HG02642 (cell line): ENCODE results near the gene IQGAP1.
"Not testable (repeated sequence)": the region's sequence is repeated elsewhere in the genome, so short reads cannot be mapped to it uniquely, and the experiment has no call there.

Experiments
- ATAC-seq: cut with Tn5 transposase; IDR thresholded peaks from one replicate; pipeline ENCODE4 v1.9.1; 2021; ENCODE audit warnings: mild to moderate bottlenecking; ENCODE audit not compliant: unreplicated experiment, poor library complexity

The IQGAP1 gene, protein sequence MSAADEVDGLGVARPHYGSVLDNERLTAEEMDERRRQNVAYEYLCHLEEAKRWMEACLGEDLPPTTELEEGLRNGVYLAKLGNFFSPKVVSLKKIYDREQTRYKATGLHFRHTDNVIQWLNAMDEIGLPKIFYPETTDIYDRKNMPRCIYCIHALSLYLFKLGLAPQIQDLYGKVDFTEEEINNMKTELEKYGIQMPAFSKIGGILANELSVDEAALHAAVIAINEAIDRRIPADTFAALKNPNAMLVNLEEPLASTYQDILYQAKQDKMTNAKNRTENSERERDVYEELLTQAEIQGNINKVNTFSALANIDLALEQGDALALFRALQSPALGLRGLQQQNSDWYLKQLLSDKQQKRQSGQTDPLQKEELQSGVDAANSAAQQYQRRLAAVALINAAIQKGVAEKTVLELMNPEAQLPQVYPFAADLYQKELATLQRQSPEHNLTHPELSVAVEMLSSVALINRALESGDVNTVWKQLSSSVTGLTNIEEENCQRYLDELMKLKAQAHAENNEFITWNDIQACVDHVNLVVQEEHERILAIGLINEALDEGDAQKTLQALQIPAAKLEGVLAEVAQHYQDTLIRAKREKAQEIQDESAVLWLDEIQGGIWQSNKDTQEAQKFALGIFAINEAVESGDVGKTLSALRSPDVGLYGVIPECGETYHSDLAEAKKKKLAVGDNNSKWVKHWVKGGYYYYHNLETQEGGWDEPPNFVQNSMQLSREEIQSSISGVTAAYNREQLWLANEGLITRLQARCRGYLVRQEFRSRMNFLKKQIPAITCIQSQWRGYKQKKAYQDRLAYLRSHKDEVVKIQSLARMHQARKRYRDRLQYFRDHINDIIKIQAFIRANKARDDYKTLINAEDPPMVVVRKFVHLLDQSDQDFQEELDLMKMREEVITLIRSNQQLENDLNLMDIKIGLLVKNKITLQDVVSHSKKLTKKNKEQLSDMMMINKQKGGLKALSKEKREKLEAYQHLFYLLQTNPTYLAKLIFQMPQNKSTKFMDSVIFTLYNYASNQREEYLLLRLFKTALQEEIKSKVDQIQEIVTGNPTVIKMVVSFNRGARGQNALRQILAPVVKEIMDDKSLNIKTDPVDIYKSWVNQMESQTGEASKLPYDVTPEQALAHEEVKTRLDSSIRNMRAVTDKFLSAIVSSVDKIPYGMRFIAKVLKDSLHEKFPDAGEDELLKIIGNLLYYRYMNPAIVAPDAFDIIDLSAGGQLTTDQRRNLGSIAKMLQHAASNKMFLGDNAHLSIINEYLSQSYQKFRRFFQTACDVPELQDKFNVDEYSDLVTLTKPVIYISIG (N-terminal part only)

DNA sequence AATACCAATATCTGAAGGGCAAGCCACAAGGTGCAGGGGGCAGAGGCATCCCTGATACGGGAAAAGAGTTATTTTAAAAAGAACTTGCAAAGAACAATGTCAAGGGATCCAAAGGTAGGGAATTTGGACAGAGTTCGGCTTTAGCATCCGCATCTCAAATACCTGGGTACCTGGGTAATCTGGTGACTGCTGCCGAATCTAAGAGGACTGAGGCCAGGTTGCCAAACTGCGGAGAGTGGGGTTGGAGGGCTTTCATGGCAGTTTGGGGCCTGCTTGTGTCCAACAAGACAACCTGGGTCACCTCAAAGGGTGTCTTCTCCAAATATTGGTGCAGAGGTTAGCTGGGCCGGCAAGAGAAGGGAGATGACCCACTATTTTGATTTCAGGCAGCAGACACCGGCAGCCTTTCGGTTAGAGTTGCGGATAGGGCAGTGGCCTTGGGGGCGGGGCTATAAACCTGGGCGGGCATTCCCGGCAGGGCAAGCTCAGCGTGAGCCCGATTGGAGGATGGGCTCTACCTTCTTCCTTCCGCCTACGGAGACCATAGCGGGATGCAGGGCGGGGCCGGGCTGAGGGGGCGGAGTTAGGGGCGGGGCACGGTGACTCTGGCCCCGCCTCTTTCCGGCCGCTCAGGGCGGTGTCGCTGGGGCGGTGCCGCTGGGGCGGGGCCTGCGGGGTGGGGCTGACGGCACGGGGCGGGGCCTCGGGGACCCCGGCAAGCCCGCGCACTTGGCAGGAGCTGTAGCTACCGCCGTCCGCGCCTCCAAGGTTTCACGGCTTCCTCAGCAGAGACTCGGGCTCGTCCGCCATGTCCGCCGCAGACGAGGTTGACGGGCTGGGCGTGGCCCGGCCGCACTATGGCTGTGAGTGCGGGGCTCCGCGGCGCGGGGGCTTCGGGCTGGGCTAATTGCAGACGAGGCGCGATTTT, at the start of gene IQGAP1:
Gene IQGAP1 (plus strand): TSS at position 709 of the 928 bp plus-strand sequence. CDS start 100 bp downstream, at position 809.
- ATAC-seq, result peak; percentile 93

DNA sequence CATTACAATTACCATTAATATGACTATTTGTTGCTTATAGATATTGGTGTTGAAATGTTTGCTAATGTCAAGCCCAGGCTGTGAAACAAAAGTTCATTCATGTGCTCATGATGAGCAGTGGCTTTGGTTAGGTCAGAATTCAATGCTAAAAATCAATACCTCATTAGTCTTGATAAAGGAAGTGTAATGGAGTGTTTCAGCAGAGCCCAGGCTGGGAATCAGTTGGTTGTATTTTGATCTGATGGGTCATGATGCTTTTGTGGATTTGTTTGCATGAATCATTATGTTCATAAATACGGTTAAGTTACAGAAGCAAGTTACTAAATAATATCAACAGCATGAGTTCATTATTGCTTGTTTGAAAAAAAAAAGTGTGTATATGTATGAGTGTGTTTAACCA, 49.5 kb upstream of the IQGAP1 start:
- no peak for ATAC-seq

DNA sequence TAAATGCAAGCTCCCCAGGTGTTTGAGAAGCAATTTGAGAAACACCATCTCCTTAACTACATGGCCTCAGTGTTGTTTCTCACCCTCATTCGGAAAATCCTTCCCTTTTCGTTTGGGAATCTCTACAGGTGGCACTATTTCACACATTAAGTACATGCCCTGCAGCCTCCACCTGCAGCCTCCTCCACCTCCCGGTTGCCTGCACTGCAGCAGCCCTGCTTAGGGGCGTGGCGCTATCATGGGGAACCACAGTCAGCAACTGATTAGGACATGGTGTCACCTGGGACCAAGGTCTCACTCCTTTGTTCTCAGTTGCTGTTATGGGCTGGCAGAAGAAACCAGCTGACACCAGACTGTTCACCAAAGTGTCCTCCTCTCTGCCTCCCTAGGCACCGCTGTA, 47.7 kb upstream of the IQGAP1 start:
- ATAC-seq, result no peak

DNA sequence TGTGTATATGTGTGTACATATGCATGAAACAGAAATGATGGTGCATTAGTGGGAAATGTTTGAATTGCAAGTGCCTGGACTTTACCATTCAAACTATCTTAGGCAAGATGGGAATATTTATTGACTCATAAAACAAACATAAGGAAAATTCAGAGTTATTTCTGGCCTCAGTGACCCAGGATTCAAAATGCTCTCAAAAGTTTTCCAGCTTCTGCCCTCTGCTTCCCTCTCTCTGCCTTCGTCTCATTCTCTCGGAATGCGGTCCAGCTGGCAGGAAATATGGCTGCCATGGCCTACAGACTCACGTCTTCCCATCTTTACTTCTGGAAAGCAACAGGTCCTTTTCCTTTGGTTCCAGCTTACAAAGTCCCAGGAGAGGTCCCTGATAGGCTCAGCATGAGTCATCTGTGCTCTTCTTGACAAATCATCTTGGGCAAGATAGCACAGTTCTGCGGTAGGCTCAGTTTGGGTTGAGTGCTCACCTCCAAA, 44.7 kb upstream of the IQGAP1 start:
- no peak for ATAC-seq

DNA sequence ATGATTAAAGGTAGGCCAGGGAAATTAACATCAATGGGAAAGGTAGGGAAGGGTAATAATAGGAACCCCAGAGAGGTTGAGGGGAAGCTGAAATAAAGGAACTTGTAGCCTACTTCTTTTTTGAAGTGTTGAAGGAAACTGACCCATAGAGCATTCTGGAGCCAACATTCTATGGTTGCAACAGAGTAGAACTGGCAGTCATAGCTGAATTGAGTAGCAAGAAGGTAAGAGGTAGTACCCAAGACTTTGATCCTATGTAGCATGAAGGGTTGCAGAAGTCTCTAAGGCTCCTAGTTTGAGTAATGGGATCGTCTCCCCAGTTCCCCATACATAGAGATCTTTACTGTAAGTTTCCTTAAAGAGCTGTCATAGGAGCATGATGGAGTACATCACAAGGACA, 43.4 kb upstream of the IQGAP1 start:
- ATAC-seq, result no peak

DNA sequence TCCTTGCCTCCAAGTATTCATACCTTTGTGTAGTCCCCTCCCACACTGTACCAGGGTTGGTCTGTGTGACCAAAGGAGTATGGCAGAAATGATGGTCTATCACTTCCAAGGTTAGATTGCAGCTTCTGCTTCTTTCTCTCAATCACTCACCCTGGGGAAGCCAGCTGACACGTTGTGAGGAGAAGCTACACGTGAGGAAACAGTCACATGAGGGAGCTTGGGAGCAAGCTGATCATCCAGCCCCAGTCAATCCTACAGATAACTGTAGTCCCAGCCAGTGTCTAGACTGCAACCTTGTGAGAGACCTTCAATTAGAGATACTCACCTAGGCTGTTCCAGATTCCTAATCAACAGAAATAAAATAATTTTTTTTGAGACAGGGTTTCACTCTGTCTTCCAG, 42.2 kb upstream of the IQGAP1 start:
- no peak for ATAC-seq

DNA sequence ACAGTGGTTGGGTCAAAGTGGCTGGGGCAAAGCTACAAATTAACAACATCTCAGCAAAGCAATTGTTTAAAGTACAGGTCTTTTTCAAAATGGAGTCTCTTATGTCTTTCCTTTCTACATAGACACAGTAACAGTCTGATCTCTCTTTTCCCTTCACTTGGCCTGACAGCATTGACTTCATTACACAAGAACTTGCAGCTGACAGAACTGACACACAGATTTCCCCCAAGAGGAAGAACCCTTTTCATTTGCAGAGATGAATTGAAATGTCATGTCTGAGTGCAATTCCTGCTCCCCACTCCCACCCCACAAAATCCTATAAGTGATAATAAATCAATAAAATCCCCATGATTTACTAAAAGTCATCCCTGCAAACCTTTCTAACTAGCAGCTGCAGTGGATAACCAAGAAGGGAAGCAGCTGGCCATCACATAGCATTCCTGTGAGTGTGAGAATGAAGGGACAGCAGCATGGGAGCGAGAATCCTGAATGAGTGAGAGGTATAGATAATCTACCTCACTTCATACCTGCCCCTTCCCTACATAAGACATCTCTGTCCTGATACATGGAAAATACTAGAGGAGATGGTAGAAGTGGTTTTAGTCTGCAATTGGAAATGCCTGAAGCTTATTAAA, 40.5 kb upstream of the IQGAP1 start:
- not testable (repeated sequence) for ATAC-seq

DNA sequence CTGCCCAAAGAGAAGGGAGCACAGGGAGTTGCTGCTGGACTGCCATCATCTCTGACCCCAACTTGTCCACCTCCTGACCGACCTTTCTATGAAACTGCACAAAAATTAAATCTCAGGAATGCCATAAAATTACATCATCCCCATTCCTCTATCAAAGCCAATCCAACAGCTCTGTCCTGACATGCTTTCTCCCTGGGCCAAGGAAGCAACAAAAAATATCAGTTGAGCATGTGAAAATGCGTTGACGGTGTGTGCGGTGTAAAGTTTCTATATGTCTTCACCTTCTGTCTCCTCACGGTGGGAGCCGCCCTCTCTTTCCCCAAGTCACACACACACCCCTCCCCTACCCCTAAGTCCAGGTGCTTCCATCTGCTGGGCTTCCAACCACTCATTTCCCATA, 39.6 kb upstream of the IQGAP1 start:
- no peak for ATAC-seq

DNA sequence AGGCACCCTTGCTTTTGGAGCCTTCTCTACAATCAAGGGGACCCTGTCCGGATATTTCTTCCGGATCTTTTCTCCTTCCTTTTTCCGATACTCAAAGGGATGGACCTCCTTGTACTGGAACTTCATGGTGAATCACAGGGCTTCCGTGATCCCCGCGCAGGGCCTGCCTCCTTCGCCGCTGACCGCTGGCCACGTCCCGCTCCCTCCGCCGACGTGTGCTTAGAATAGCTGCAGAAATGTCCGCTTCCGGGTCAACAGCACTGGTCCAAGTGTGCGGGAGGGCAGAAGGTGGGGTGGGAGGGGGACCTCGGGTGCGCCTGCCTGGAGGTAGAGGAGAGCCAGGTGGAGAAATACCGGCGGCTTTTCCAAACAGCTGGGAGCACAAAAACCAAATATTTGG, 39.0 kb upstream of the IQGAP1 start:
- no peak for ATAC-seq

DNA sequence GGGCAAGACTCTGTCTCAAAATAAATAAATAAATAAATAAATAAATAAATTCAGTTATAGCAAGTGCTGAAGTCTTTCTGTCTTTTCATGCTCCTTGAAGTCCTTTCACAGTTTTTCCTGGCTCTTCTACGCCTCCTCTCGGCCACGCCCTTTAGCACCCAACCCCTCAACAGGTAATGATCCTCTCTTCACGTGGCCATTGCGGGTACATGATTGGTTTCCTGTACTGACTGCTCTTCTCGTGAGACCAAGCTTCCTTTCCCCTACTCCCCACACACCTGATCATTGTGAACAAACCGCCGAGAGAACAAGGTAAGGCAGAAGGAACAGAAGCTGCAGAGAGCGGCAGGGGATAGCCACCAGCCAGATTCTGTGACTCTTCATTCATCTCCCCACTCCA, 38.2 kb upstream of the IQGAP1 start:
- ATAC-seq, result no peak

DNA sequence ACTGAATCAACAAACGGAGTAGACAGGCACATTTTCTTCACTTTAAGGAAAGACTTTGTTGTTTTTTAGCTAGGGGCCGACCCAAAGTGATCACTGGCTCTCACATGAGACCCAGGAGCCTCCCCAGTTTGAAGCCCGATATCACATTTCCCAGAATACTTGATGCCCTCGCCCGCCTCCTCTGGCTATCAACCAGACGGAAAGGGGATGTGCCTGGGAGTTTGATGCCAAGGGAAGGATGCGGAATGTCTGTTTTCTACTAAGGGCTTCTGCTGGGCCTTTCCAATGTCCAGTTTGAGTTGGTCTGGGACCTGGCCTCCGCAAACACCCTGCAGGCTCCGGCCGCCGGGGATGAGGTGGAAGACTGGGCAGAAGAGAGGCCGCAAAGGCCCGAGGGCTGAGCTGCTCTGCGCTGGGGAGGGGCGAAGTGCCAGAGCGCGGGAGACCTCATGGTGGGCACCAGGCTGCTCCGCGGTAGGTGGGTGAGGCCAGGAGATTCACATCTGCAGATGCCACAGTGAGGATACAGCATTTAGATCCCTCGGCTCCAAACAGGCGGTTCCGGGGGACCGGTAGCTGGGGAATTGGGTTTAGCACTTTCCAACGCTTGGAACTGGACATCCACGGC, 36.4 kb upstream of the IQGAP1 start:
- ATAC-seq, result peak; percentile 13

DNA sequence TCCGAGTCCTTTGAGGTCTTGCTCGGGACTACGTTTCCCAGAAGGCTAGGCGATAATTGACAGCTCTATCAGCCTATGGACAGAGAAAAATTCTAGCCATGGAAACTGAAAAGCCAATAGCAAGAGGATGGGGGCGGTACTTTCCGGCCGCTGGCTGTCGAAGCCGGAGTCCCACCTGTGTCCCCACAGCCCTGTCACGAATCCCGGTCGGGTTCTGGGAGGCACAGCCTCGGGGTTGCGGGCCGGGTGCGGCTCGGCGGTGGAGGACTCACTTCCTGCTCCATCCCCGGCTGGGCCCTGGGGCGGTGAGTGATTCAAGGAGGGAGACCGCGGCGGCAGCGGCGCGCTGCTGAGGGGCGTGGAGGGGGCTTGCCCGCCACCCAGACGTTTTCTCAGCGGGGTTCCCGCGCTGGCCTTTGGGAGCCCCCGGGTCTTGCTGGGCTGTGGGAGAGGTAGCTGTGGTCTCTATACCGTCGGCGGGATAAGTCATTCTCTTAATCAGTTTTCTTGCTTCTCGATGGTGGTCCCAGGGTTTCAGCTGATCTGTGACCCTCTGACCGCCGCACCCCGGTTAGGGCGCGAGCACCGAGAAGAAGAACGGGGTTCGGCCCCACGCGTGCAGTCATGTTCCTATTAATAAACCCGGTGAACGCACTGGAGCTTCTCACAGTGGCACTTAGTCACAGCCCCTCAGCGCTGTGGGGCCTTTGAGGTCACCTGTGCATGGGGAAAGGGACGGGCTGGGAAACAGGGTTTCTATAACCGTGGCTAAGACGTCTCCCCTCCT, 35.7 kb upstream of the IQGAP1 start, which contains the start of gene ZNF774:
Gene ZNF774 (plus strand): TSS at position 178 of the 787 bp plus-strand sequence. CDS start 2,377 bp downstream, outside the sequence.
- ATAC-seq, result peak; percentile 99

DNA sequence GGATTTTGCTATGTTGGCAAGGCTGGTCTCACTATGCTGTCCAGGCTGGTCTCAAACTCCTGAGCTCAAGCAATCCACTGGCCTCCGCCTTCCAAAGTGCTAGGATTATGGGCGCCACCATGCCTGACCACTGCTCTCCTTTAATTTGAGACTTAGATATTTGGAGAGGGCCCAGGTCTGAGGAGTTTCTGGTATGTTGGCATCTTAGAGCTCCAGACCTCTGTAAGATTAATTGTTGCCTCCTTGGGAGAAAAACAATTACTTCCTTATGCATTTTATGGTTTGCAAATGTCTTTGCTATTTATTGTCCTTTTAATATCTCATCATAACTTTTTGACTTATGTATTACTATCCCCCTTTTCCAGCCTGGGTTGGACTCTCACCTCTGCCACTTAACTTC, 33.1 kb upstream of the IQGAP1 start:
- ATAC-seq, result no peak

DNA sequence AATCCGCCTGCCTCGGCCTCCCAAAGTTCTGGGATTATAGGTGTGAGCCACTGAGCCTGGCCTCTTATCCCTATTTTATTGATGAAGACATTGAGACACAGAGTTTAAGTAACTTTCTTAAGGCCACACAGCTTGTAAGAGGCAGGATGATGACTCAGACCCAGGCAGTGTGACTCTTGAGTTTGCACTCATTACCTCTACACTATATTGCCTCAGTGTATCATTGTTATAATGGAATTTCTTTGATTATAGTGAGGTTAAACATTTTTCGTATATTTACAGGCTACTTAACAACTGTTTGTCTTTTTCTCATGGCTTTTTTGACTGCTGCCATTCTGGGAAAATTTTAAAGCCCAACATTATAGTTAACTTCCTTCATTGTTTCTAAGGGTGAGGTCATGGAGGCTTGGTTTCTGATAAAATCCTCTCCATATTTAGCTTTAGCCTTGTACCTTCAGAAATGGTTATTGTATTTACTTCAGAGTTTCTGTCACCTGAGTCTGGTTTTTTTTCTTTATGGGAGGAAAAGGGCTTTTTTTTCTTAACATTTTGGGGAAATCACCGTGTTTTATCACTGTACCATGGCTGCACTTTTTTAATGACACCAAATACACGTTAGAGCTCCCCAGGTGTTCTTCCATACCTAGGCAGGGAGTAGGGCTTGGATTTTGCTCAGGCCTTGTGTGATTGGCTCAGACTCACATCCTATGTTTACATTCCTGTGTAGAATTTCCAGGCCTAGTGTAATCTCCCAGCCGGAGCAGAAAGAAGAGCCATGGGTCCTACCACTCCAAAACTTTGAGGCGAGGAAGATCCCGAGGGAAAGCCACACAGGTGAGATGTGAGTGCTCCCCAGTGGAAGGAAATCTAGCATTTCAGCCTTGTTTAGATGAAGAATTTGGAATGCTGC, 29.7 kb upstream of the IQGAP1 start:
- no peak for ATAC-seq

DNA sequence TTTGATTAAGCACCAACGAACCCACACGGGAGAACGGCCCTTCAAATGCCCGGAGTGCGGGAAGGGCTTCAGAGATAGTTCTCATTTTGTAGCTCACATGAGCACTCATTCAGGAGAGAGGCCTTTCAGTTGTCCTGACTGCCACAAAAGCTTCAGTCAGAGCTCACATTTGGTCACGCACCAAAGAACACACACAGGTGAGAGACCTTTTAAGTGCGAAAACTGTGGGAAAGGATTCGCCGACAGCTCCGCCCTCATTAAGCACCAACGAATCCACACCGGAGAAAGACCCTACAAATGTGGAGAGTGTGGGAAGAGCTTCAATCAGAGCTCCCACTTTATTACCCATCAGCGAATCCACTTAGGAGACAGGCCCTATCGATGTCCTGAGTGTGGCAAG, 27.3 kb upstream of the IQGAP1 start:
- no peak for ATAC-seq

DNA sequence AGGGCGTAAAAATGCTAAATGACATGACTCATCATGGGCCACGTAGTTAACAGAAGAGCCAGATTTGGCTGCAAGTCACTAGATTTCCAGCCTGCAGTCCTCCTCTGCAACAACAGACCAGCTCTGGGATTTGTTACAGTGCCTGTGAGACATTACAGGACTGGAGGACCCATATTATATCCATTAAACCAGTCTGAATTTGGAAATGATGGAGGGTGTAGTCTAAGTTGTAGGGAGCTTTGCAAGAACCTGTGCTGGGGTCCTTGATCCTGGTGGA, 25.2 kb upstream of the IQGAP1 start:
- no peak for ATAC-seq

DNA sequence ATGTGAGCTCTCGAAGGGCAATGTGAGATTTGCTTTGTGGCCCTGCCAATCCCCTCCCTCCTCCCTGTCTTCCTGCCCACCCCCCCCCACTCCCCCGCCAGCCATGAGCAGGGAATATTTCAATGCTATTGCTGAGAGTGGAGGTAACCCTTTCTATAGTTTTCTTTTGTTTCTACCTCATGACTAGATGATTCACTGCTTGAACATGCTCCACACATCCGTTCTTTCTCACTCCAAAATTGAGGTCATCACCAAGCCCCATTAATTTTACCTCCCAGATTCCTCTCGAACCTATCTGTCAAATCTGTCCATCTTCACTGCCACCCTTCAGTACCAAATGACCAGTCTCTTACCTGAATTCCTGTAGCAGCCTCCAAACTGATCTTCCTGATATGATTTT, 23.8 kb upstream of the IQGAP1 start:
- no peak for ATAC-seq
